H9 (cell line): Measurements from ENCODE around the gene TTYH2. TPM values are rescaled to one million over a fixed set of nuclear protein-coding genes. Genes with fewer than 3 reads are reported as not detected.

ENCODE experiments used
- DNase-seq: peaks from one replicate; pipeline ENCODE4 v3.0.0-alpha.2; 2017
- H2AFZ ChIP-seq: one replicate; pipeline ENCODE4 v1.6.1; 2013; ENCODE audit warnings: mild to moderate bottlenecking, low read length, control low read depth, moderate library complexity
- H2AK5ac ChIP-seq: 2 replicates; pipeline ENCODE4 v1.6.1; 2013; ENCODE audit warnings: low read length, control low read depth, mixed read lengths; ENCODE audit not compliant: insufficient read length
- H2BK120ac ChIP-seq: one replicate; pipeline ENCODE4 v1.6.1; 2013; ENCODE audit warnings: low read depth, mild to moderate bottlenecking, low read length, control low read depth, inconsistent platforms; ENCODE audit not compliant: poor library complexity, severe bottlenecking
- H2BK12ac ChIP-seq: 2 replicates; pipeline ENCODE4 v1.6.1; 2013; ENCODE audit warnings: low read length, control low read depth, mixed read lengths, low read depth; ENCODE audit not compliant: insufficient read length
- H2BK15ac ChIP-seq: 2 replicates; pipeline ENCODE4 v1.6.1; 2013; ENCODE audit warnings: low read depth, low read length, control low read depth
- H2BK20ac ChIP-seq: one replicate; pipeline ENCODE4 v1.6.1; 2013; ENCODE audit warnings: low read depth, mild to moderate bottlenecking, low read length, control low read depth, inconsistent platforms; ENCODE audit not compliant: poor library complexity, severe bottlenecking
- H2BK5ac ChIP-seq: 2 replicates; pipeline ENCODE4 v1.6.1; 2013; ENCODE audit warnings: low read length, control low read depth, mixed read lengths; ENCODE audit not compliant: insufficient read length
- H3K14ac ChIP-seq: 2 replicates; pipeline ENCODE4 v1.6.1; 2013; ENCODE audit warnings: low read length, control low read depth; ENCODE audit not compliant: insufficient read depth
- H3K18ac ChIP-seq: 2 replicates; pipeline ENCODE4 v1.6.1; 2013; ENCODE audit warnings: low read depth, mild to moderate bottlenecking, mixed read lengths, low read length, control low read depth; ENCODE audit not compliant: insufficient read length
- H3K23ac ChIP-seq: 2 replicates; pipeline ENCODE4 v1.6.1; 2013; ENCODE audit warnings: low read length, control low read depth, mixed read lengths, low read depth; ENCODE audit not compliant: insufficient read length
- H3K23me2 ChIP-seq: 2 replicates; pipeline ENCODE4 v1.6.1; 2013; ENCODE audit warnings: low read depth, mild to moderate bottlenecking, mixed read lengths, low read length, control low read depth; ENCODE audit not compliant: insufficient read length, poor library complexity, severe bottlenecking
- H3K27ac ChIP-seq: 2 replicates; pipeline ENCODE4 v1.5.1; 2013; ENCODE audit warnings: low read length, control low read depth, mixed read lengths, low read depth; ENCODE audit not compliant: insufficient read length
- H3K27me3 ChIP-seq: 2 replicates; pipeline ENCODE4 v1.6.1; 2013; ENCODE audit warnings: low read length, control low read depth, inconsistent platforms; ENCODE audit not compliant: insufficient read depth
- H3K4ac ChIP-seq: 2 replicates; pipeline ENCODE4 v1.6.1; 2013; ENCODE audit warnings: low read depth, mild to moderate bottlenecking, control low read depth, inconsistent platforms, low read length, moderate library complexity
- H3K4me1 ChIP-seq: 2 replicates; pipeline ENCODE4 v1.6.1; 2013; ENCODE audit warnings: low read length, control low read depth, inconsistent platforms; ENCODE audit not compliant: insufficient read depth
- H3K4me2 ChIP-seq: 2 replicates; pipeline ENCODE4 v1.6.1; 2013; ENCODE audit warnings: low read length, control low read depth, mixed read lengths; ENCODE audit not compliant: insufficient read length, insufficient read depth
- H3K56ac ChIP-seq: 2 replicates; pipeline ENCODE4 v1.6.1; 2013; ENCODE audit warnings: low read depth, mild to moderate bottlenecking, mixed read lengths, low read length, control low read depth; ENCODE audit not compliant: insufficient read length
- H3K79me1 ChIP-seq: 2 replicates; pipeline ENCODE4 v1.6.1; 2013; ENCODE audit warnings: low read depth, mild to moderate bottlenecking, moderate library complexity, low read length, control low read depth, inconsistent platforms; ENCODE audit not compliant: insufficient read depth, poor library complexity, severe bottlenecking
- H3K79me2 ChIP-seq: 2 replicates; pipeline ENCODE4 v1.6.1; 2013; ENCODE audit warnings: low read length, control low read depth, inconsistent platforms; ENCODE audit not compliant: insufficient read depth
- H3K9ac ChIP-seq: 2 replicates; pipeline ENCODE4 v1.6.1; 2013; ENCODE audit warnings: low read length, control low read depth, mixed read lengths; ENCODE audit not compliant: insufficient read length; ENCODE audit errors: extremely low read depth
- H3K9me3 ChIP-seq: one replicate; pipeline ENCODE4 v1.6.1; 2013; ENCODE audit warnings: low read depth, low read length, inconsistent platforms; ENCODE audit not compliant: control insufficient read depth
- H3T11ph ChIP-seq: one replicate; pipeline ENCODE4 v1.6.1; 2013; ENCODE audit warnings: mild to moderate bottlenecking, low read length, control low read depth, inconsistent platforms
- H4K20me1 ChIP-seq: one replicate; pipeline ENCODE4 v1.6.1; 2013; ENCODE audit not compliant: control insufficient read depth, insufficient read length, insufficient read depth
- H4K5ac ChIP-seq: 2 replicates; pipeline ENCODE4 v1.6.1; 2013; ENCODE audit warnings: low read depth, mild to moderate bottlenecking, mixed read lengths, low read length, control low read depth; ENCODE audit not compliant: insufficient read length
- H4K8ac ChIP-seq: replicated peaks from 2 replicates; pipeline ENCODE4 v1.6.1; 2013; ENCODE audit warnings: low read length, control low read depth, mixed read lengths, low read depth; ENCODE audit not compliant: insufficient read length
- H4K91ac ChIP-seq: 2 replicates; pipeline ENCODE4 v1.6.1; 2013; ENCODE audit warnings: low read depth, mild to moderate bottlenecking, moderate library complexity, mixed read lengths, low read length, control low read depth; ENCODE audit not compliant: insufficient read length
- H3K27ac Mint-ChIP-seq, 3 experiments: 2 replicates in 2 of 3; 3 replicates in 1 of 3; pipeline ENCODE4 v1.8.0; 2020 to 2021; ENCODE audit warnings: mixed read lengths in 3 of 3, mild to moderate bottlenecking in 1 of 3, moderate library complexity in 1 of 3
- H3K27me3 Mint-ChIP-seq: 2 replicates; pipeline ENCODE4 v1.8.0; 2021; ENCODE audit warnings: low read depth, mild to moderate bottlenecking, moderate library complexity, mixed read lengths
- H3K36me3 Mint-ChIP-seq, 3 experiments: 2 replicates in 2 of 3; 3 replicates in 1 of 3; pipeline ENCODE4 v1.8.0; 2020 to 2021; ENCODE audit warnings: low read depth in 3 of 3, mixed read lengths in 3 of 3; ENCODE audit not compliant: insufficient read depth in 1 of 3
- H3K4me1 Mint-ChIP-seq, 2 experiments: 2 replicates each; pipeline ENCODE4 v1.8.0; 2020; ENCODE audit warnings: mixed read lengths in 2 of 2
- H3K4me3 Mint-ChIP-seq, 2 experiments: 2 replicates in 1 of 2; 3 replicates in 1 of 2; pipeline ENCODE4 v1.8.0; 2020 to 2021; ENCODE audit warnings: mild to moderate bottlenecking in 2 of 2, mixed read lengths in 2 of 2, moderate library complexity in 1 of 2
- H3K9me3 Mint-ChIP-seq, 2 experiments: 2 replicates in 1 of 2; 3 replicates in 1 of 2; pipeline ENCODE4 v1.8.0; 2020; ENCODE audit warnings: mild to moderate bottlenecking in 2 of 2, mixed read lengths in 2 of 2, moderate library complexity in 1 of 2
- CTCF ChIP-seq: fragments of 200-600 bp; sonication (generic); conservative IDR thresholded peaks from 3 replicates; pipeline ENCODE4 v1.8.0; 2021; ENCODE audit warnings: antibody characterized with exemption, mild to moderate bottlenecking
- whole genome bisulfite sequencing: extraction: QIAGEN DNeasy Blood & Tissue Kit; methylation state at CpG from one replicate; pipeline ENCODE4 v1.1.7; 2013; ENCODE audit warnings: missing lambda C conversion rate, low lambda C conversion rate, mixed read lengths; ENCODE audit not compliant: insufficient read length; ENCODE audit errors: extremely low coverage; 5-methylcytosine and 5-hydroxymethylcytosine counted together
- total RNA-seq: library from RNA; stranded (reverse); gene quantifications from 2 replicates; pipeline ENCODE4 v1.2.1, GENCODE V29; 2021

Gene TTYH2
- total RNA-seq, 1 experiment from 2014 or later, result 1.6 TPM

- Histone ChIP-seq H2BK20ac (no peak overlapping the region), H3K27ac (no peak overlapping the region), H4K91ac (no peak overlapping the region), H3T11ph (no peak overlapping the region), H2BK15ac (no peak overlapping the region), H3K9me3 (no peaks in the 10 kb centered on the region), H3K9ac (no peak overlapping the region), H3K56ac (no peak overlapping the region), H3K79me1 (no peaks in the 10 kb centered on the region), H3K18ac (no peak overlapping the region), H2BK12ac (no peak overlapping the region), H3K4ac (no peak overlapping the region), H2BK5ac (no peak overlapping the region), H3K4me1 (no peaks in the 10 kb centered on the region), H3K14ac (no peak overlapping the region), H3K27me3 (no peaks in the 10 kb centered on the region; the same call in 1 of the 2 replicates), H3K4me2 (no peak overlapping the region), H2AFZ (no peak overlapping the region), H3K23ac (no peak overlapping the region), H2BK120ac (no peak overlapping the region), H4K8ac (no peak overlapping the region), H4K5ac (no peak overlapping the region), H3K23me2 (no peaks in the 10 kb centered on the region), H2AK5ac (no peak overlapping the region), H3K79me2 (no peaks in the 10 kb centered on the region), H4K20me1 (no peaks in the 10 kb centered on the region)
- Mint-ChIP-seq H3K4me1 (peaks cover 8 to 26% of the 10 kb centered on the region in 2 experiments), H3K9me3 (peaks cover 3% of the 10 kb centered on the region in 2 experiments; a peak in 3 of 5 replicates), H3K36me3 (peaks cover 3% of the 10 kb centered on the region in 3 experiments), H3K27ac (no peak overlapping the region), H3K4me3 (no peak overlapping the region), H3K27me3 (peaks cover 59% of the 10 kb centered on the region)
- no peak for DNase-seq
- no CpG with 5 or more reads among the region's 6 CpGs for WGBS
- no peak for TF ChIP-seq CTCF
Observed at GRCh38 chr17:74198694-74199093, 14.7 kb upstream of the TTYH2 start.
